GM12873 (cell line): ENCODE results near the gene TCF19.
A peak's percentile ranks its signal among the peaks of the same experiment; 100 is the strongest.

Source experiments
- CTCF ChIP-seq: IDR thresholded peaks from 2 replicates; pipeline ENCODE4 v1.5.1; 2012; ENCODE audit warnings: low read depth, mild to moderate bottlenecking, moderate library complexity, low read length, control low read depth; ENCODE audit not compliant: insufficient read depth; ENCODE audit errors: missing control alignments

TCF19 gene

GRCh38 chr6:31156641-31157040 lies 1.7 kb upstream of the TCF19 start:
- TF ChIP-seq CTCF = no peak

- TF ChIP-seq CTCF = no peak
Measured at GRCh38 chr6:31157513-31158139, 763 bp upstream of the TCF19 start, which contains the start of gene CCHCR1. CCHCR1 (minus strand) TSS chr6:31157802; CDS start chr6:31157600, 202 bp downstream.

- TF ChIP-seq CTCF = peak; percentile 34
Measured at GRCh38 chr6:31158863-31159855, 770 bp downstream of the TCF19 start.

GRCh38 chr6:31161216-31162126 lies 3.1 kb downstream of the TCF19 start:
- TF ChIP-seq CTCF = no peak

- TF ChIP-seq CTCF = no peak
Measured at GRCh38 chr6:31162463-31163165, 4.2 kb downstream of the TCF19 start.

GRCh38 chr6:31163922-31164321 lies 5.5 kb downstream of the TCF19 start:
- no peak for TF ChIP-seq CTCF
